ENCODE data around the gene PLA2G4B.

DNA sequence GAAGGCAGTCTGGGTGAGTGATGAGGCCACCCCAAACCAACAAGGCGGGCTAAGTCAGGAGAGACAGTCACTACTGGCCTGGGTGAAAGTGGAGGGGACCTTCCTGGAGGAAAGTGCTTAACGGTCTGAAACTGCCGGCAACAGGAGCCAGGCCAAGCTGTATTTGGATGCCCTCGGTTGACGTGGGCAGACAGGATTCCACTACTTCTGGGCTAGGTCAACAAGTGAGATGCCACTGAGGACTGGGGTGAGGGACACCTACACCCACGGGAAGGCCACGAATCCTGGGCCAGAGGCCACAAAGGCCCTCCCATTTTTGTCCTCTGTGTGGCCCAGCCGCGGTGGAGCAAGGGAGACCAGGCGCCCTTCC, 42.9 kb downstream of the PLA2G4B start:
- TF ChIP-seq, protein P1, sequence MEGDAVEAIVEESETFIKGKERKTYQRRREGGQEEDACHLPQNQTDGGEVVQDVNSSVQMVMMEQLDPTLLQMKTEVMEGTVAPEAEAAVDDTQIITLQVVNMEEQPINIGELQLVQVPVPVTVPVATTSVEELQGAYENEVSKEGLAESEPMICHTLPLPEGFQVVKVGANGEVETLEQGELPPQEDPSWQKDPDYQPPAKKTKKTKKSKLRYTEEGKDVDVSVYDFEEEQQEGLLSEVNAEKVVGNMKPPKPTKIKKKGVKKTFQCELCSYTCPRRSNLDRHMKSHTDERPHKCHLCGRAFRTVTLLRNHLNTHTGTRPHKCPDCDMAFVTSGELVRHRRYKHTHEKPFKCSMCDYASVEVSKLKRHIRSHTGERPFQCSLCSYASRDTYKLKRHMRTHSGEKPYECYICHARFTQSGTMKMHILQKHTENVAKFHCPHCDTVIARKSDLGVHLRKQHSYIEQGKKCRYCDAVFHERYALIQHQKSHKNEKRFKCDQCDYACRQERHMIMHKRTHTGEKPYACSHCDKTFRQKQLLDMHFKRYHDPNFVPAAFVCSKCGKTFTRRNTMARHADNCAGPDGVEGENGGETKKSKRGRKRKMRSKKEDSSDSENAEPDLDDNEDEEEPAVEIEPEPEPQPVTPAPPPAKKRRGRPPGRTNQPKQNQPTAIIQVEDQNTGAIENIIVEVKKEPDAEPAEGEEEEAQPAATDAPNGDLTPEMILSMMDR (IDR thresholded peaks at IDR 0.05 in 2 of 3, conservative IDR thresholded peaks at IDR 0.05 in 1 of 3; ENCODE audit: insufficient read depth in 2 of 3, low read depth in 1 of 3, low read length in 3 of 3) = no peak
- no peak for TF ChIP-seq YY1 (IDR thresholded peaks at IDR 0.05; ENCODE audit: borderline replicate concordance in 1 of 3, control insufficient read depth in 1 of 3, extremely low read depth in 1 of 3, insufficient read depth in 3 of 3, insufficient read length in 1 of 3, insufficient replicate concordance in 2 of 3, low read depth in 1 of 3, low read length in 2 of 3)
- TF ChIP-seq, protein P2, sequence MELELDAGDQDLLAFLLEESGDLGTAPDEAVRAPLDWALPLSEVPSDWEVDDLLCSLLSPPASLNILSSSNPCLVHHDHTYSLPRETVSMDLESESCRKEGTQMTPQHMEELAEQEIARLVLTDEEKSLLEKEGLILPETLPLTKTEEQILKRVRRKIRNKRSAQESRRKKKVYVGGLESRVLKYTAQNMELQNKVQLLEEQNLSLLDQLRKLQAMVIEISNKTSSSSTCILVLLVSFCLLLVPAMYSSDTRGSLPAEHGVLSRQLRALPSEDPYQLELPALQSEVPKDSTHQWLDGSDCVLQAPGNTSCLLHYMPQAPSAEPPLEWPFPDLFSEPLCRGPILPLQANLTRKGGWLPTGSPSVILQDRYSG (tag; conservative IDR thresholded peaks at IDR 0.05; ENCODE audit: low read depth) = no peak
- no peak for TF ChIP-seq ZNF224 (CRISPR knock-in tag; IDR thresholded peaks at IDR 0.05)
- TF ChIP-seq MYC (IDR thresholded peaks at IDR 0.05; ENCODE audit: low read depth, low read length) = no peak
- no peak for TF ChIP-seq MYC (CRISPR knock-in tag; IDR thresholded peaks at IDR 0.05; ENCODE audit: borderline replicate concordance, low read depth)
- TF ChIP-seq, protein P3, sequence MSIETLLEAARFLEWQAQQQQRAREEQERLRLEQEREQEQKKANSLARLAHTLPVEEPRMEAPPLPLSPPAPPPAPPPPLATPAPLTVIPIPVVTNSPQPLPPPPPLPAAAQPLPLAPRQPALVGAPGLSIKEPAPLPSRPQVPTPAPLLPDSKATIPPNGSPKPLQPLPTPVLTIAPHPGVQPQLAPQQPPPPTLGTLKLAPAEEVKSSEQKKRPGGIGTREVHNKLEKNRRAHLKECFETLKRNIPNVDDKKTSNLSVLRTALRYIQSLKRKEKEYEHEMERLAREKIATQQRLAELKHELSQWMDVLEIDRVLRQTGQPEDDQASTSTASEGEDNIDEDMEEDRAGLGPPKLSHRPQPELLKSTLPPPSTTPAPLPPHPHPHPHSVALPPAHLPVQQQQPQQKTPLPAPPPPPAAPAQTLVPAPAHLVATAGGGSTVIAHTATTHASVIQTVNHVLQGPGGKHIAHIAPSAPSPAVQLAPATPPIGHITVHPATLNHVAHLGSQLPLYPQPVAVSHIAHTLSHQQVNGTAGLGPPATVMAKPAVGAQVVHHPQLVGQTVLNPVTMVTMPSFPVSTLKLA (conservative IDR thresholded peaks at IDR 0.05) = no peak
- TF ChIP-seq, protein P4, sequence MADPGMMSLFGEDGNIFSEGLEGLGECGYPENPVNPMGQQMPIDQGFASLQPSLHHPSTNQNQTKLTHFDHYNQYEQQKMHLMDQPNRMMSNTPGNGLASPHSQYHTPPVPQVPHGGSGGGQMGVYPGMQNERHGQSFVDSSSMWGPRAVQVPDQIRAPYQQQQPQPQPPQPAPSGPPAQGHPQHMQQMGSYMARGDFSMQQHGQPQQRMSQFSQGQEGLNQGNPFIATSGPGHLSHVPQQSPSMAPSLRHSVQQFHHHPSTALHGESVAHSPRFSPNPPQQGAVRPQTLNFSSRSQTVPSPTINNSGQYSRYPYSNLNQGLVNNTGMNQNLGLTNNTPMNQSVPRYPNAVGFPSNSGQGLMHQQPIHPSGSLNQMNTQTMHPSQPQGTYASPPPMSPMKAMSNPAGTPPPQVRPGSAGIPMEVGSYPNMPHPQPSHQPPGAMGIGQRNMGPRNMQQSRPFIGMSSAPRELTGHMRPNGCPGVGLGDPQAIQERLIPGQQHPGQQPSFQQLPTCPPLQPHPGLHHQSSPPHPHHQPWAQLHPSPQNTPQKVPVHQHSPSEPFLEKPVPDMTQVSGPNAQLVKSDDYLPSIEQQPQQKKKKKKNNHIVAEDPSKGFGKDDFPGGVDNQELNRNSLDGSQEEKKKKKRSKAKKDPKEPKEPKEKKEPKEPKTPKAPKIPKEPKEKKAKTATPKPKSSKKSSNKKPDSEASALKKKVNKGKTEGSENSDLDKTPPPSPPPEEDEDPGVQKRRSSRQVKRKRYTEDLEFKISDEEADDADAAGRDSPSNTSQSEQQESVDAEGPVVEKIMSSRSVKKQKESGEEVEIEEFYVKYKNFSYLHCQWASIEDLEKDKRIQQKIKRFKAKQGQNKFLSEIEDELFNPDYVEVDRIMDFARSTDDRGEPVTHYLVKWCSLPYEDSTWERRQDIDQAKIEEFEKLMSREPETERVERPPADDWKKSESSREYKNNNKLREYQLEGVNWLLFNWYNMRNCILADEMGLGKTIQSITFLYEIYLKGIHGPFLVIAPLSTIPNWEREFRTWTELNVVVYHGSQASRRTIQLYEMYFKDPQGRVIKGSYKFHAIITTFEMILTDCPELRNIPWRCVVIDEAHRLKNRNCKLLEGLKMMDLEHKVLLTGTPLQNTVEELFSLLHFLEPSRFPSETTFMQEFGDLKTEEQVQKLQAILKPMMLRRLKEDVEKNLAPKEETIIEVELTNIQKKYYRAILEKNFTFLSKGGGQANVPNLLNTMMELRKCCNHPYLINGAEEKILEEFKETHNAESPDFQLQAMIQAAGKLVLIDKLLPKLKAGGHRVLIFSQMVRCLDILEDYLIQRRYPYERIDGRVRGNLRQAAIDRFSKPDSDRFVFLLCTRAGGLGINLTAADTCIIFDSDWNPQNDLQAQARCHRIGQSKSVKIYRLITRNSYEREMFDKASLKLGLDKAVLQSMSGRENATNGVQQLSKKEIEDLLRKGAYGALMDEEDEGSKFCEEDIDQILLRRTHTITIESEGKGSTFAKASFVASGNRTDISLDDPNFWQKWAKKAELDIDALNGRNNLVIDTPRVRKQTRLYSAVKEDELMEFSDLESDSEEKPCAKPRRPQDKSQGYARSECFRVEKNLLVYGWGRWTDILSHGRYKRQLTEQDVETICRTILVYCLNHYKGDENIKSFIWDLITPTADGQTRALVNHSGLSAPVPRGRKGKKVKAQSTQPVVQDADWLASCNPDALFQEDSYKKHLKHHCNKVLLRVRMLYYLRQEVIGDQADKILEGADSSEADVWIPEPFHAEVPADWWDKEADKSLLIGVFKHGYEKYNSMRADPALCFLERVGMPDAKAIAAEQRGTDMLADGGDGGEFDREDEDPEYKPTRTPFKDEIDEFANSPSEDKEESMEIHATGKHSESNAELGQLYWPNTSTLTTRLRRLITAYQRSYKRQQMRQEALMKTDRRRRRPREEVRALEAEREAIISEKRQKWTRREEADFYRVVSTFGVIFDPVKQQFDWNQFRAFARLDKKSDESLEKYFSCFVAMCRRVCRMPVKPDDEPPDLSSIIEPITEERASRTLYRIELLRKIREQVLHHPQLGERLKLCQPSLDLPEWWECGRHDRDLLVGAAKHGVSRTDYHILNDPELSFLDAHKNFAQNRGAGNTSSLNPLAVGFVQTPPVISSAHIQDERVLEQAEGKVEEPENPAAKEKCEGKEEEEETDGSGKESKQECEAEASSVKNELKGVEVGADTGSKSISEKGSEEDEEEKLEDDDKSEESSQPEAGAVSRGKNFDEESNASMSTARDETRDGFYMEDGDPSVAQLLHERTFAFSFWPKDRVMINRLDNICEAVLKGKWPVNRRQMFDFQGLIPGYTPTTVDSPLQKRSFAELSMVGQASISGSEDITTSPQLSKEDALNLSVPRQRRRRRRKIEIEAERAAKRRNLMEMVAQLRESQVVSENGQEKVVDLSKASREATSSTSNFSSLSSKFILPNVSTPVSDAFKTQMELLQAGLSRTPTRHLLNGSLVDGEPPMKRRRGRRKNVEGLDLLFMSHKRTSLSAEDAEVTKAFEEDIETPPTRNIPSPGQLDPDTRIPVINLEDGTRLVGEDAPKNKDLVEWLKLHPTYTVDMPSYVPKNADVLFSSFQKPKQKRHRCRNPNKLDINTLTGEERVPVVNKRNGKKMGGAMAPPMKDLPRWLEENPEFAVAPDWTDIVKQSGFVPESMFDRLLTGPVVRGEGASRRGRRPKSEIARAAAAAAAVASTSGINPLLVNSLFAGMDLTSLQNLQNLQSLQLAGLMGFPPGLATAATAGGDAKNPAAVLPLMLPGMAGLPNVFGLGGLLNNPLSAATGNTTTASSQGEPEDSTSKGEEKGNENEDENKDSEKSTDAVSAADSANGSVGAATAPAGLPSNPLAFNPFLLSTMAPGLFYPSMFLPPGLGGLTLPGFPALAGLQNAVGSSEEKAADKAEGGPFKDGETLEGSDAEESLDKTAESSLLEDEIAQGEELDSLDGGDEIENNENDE (IDR thresholded peaks at IDR 0.05; ENCODE audit: low read depth, low read length) = no peak
- TF ChIP-seq SAFB (IDR thresholded peaks at IDR 0.05; ENCODE audit: borderline replicate concordance, low read depth, low read length) = no peak
- TF ChIP-seq, protein P5, sequence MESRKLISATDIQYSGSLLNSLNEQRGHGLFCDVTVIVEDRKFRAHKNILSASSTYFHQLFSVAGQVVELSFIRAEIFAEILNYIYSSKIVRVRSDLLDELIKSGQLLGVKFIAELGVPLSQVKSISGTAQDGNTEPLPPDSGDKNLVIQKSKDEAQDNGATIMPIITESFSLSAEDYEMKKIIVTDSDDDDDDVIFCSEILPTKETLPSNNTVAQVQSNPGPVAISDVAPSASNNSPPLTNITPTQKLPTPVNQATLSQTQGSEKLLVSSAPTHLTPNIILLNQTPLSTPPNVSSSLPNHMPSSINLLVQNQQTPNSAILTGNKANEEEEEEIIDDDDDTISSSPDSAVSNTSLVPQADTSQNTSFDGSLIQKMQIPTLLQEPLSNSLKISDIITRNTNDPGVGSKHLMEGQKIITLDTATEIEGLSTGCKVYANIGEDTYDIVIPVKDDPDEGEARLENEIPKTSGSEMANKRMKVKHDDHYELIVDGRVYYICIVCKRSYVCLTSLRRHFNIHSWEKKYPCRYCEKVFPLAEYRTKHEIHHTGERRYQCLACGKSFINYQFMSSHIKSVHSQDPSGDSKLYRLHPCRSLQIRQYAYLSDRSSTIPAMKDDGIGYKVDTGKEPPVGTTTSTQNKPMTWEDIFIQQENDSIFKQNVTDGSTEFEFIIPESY (CRISPR knock-in tag; IDR thresholded peaks at IDR 0.05) = no peak
- TF ChIP-seq ATF1 (CRISPR knock-in tag; IDR thresholded peaks at IDR 0.05) = no peak
- TF ChIP-seq ATF1 (tag; IDR thresholded peaks at IDR 0.05) = no peak
- TF ChIP-seq NR1H2 (CRISPR knock-in tag; IDR thresholded peaks at IDR 0.05) = no peak
- TF ChIP-seq XRCC5 (IDR thresholded peaks at IDR 0.05; ENCODE audit: low read depth, low read length) = no peak
- no peak for TF ChIP-seq CREM (IDR thresholded peaks at IDR 0.05; ENCODE audit: low read depth)

Measured in K562 (cell line).